ENCODE measurements around the gene ORMDL3. TPM values are rescaled to one million over a fixed set of nuclear protein-coding genes. Genes with fewer than 3 reads are reported as not detected.

Gene ORMDL3
- total RNA-seq, 1 donor from 2014 or later = 69.4 TPM

GRCh38 chr17:39965017-39965699 is 37.8 kb upstream of the ORMDL3 start:
- Mint-ChIP-seq H3K27ac (no peak overlapping the region), H3K27me3 (ENCODE audit: low read depth) (peaks cover 45% of the 10 kb centered on the region), H3K4me1 (peaks cover 4% of the 10 kb centered on the region), H3K36me3 (no peaks in the 10 kb centered on the region), H3K4me3 (no peak overlapping the region), H3K9me3 (no peaks in the 10 kb centered on the region)
- DNase-seq (ENCODE audit: low spot score in 2 of 2, unreplicated experiment in 2 of 2) = no peak
- no peak for TF ChIP-seq CTCF (IDR thresholded peaks at IDR 0.05; ENCODE audit: unreplicated experiment)

GRCh38 chr17:39963829-39964228 is 36.4 kb upstream of the ORMDL3 start:
- Mint-ChIP-seq H3K4me3 (no peak overlapping the region), H3K36me3 (no peaks in the 10 kb centered on the region), H3K9me3 (no peaks in the 10 kb centered on the region), H3K27me3 (ENCODE audit: low read depth) (peaks cover 34% of the 10 kb centered on the region), H3K27ac (no peak overlapping the region), H3K4me1 (peaks cover 8% of the 10 kb centered on the region)
- TF ChIP-seq CTCF (IDR thresholded peaks at IDR 0.05; ENCODE audit: unreplicated experiment) = no peak
- no peak for DNase-seq (ENCODE audit: low spot score in 2 of 2, unreplicated experiment in 2 of 2)

GRCh38 chr17:39962642-39963220 is 35.3 kb upstream of the ORMDL3 start, which contains the start of gene GSDMA:
Gene GSDMA, plus strand, starts transcription at chr17:39963004. Its CDS starts 2,684 bp downstream, at chr17:39965688.
- Mint-ChIP-seq H3K4me3 (no peak within 1 kb of the TSS), H3K36me3 (no peaks in the 10 kb centered on the region), H3K27me3 (ENCODE audit: low read depth) (peaks cover 30% of the 10 kb centered on the region), H3K4me1 (peaks cover 8% of the 10 kb centered on the region), H3K9me3 (no peaks in the 10 kb centered on the region), H3K27ac (no peak within 1 kb of the TSS)
- no peak for DNase-seq (ENCODE audit: low spot score in 2 of 2, unreplicated experiment in 2 of 2)
- TF ChIP-seq CTCF (IDR thresholded peaks at IDR 0.05; ENCODE audit: unreplicated experiment) = no peak

- H3K36me3 Mint-ChIP-seq = no peaks in the 10 kb centered on the region
- H3K9me3 Mint-ChIP-seq = no peaks in the 10 kb centered on the region
- H3K4me3 Mint-ChIP-seq = no peak overlapping the region
- peaks cover 8% of the 10 kb centered on the region for H3K4me1 Mint-ChIP-seq
- no peak for TF ChIP-seq CTCF (IDR thresholded peaks at IDR 0.05; ENCODE audit: unreplicated experiment)
- no peak overlapping the region for H3K27ac Mint-ChIP-seq
- no peak for DNase-seq (ENCODE audit: low spot score in 2 of 2, unreplicated experiment in 2 of 2)
- peaks cover 14% of the 10 kb centered on the region for H3K27me3 Mint-ChIP-seq (ENCODE audit: low read depth)
Measured at GRCh38 chr17:39960524-39961041, 33.2 kb upstream of the ORMDL3 start.

- no peak for TF ChIP-seq CTCF (IDR thresholded peaks at IDR 0.05; ENCODE audit: unreplicated experiment)
- H3K27ac Mint-ChIP-seq = no peak overlapping the region
- peaks cover 12% of the 10 kb centered on the region for H3K4me1 Mint-ChIP-seq
- H3K4me3 Mint-ChIP-seq = no peak overlapping the region
- no peaks in the 10 kb centered on the region for H3K36me3 Mint-ChIP-seq
- H3K9me3 Mint-ChIP-seq = no peaks in the 10 kb centered on the region
- no peak for DNase-seq (ENCODE audit: low spot score in 2 of 2, unreplicated experiment in 2 of 2)
- H3K27me3 Mint-ChIP-seq (ENCODE audit: low read depth) = no peaks in the 10 kb centered on the region
Measured at GRCh38 chr17:39955726-39956225, 28.4 kb upstream of the ORMDL3 start.

All from mesothelial cell of epicardium (in vitro differentiated cells).